HEK293T (cell line): ENCODE measurements around the gene CCDC157.

Experiments used
- ARNT ChIP-seq: fragments of 450-650 bp; IDR thresholded peaks from 2 replicates; pipeline ENCODE4 v1.6.1; 2017; ENCODE audit warnings: mild to moderate bottlenecking
- BHLHE40 ChIP-seq: fragments of 450-650 bp; IDR thresholded peaks from 2 replicates; pipeline ENCODE4 v1.6.1; 2016; ENCODE audit warnings: mild to moderate bottlenecking, moderate library complexity, borderline replicate concordance
- FOXK2 ChIP-seq: fragments of 450-650 bp; IDR thresholded peaks from 2 replicates; pipeline ENCODE4 v1.6.1; 2016; ENCODE audit warnings: mild to moderate bottlenecking
- FOXM1 ChIP-seq: fragments of 450-650 bp; IDR thresholded peaks from 2 replicates; pipeline ENCODE4 v1.6.1; 2017; ENCODE audit warnings: mild to moderate bottlenecking, borderline replicate concordance
- SP1 ChIP-seq: fragments of 450-650 bp; IDR thresholded peaks from 2 replicates; pipeline ENCODE4 v1.6.1; 2017
- TARDBP ChIP-seq: fragments of 450-650 bp; IDR thresholded peaks from 2 replicates; pipeline ENCODE4 v1.6.1; 2016
- TF ChIP-seq, protein P1 (sequence below): fragments of 450-650 bp; IDR thresholded peaks from 2 replicates; pipeline ENCODE4 v1.6.1; 2016

DNA sequence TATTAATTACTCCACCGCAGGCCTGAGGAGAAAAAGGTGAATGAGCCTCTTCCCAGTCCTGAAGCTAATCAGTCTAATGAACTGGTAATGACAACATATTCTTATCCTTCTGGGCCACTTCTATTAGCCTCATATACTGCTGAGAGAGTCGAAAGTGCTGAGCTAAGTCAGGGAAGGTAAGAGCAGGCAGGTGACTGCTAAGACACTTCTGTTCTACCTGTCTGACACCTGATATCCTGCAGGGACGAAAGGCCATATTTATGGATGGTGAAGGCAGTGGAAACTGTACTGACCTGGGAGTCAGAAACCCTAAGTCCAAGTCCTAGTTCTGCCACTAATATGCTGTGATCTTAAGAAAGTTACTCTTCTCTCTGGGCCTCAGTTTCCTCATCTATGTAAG is 33.6 kb upstream of the CCDC157 start:
- TF ChIP-seq, protein P1, sequence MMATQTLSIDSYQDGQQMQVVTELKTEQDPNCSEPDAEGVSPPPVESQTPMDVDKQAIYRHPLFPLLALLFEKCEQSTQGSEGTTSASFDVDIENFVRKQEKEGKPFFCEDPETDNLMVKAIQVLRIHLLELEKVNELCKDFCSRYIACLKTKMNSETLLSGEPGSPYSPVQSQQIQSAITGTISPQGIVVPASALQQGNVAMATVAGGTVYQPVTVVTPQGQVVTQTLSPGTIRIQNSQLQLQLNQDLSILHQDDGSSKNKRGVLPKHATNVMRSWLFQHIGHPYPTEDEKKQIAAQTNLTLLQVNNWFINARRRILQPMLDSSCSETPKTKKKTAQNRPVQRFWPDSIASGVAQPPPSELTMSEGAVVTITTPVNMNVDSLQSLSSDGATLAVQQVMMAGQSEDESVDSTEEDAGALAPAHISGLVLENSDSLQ, result no peak
- TF ChIP-seq FOXM1 (no peak), BHLHE40 (no peak), TARDBP (no peak), ARNT (no peak), FOXK2 (no peak), SP1 (no peak)
